Transverse colon (tissue), 4 donors: ENCODE data around the gene COMTD1.

Experiments
- POLR2AphosphoS5 ChIP-seq, 3 donors: sonication (generic); formaldehyde crosslinking; IDR thresholded peaks; one replicate each; pipeline ENCODE4 v1.6.1; 2016; ENCODE audit warnings: antibody characterized with exemption in 3 of 3
- TF ChIP-seq, protein P1 (sequence below), 5 experiments: fragments of 200-600 bp in 3 of 5; fragments of 450-650 bp in 2 of 5; sonication (generic) in 3 of 5; IDR thresholded peaks; 1 replicate in 2 of 5; 2 replicates in 3 of 5; pipeline ENCODE4 v1.5.1; 2016 to 2017; ENCODE audit warnings: antibody characterized with exemption in 5 of 5, inconsistent platforms in 3 of 5, mild to moderate bottlenecking in 2 of 5, moderate library complexity in 1 of 5

DNA sequence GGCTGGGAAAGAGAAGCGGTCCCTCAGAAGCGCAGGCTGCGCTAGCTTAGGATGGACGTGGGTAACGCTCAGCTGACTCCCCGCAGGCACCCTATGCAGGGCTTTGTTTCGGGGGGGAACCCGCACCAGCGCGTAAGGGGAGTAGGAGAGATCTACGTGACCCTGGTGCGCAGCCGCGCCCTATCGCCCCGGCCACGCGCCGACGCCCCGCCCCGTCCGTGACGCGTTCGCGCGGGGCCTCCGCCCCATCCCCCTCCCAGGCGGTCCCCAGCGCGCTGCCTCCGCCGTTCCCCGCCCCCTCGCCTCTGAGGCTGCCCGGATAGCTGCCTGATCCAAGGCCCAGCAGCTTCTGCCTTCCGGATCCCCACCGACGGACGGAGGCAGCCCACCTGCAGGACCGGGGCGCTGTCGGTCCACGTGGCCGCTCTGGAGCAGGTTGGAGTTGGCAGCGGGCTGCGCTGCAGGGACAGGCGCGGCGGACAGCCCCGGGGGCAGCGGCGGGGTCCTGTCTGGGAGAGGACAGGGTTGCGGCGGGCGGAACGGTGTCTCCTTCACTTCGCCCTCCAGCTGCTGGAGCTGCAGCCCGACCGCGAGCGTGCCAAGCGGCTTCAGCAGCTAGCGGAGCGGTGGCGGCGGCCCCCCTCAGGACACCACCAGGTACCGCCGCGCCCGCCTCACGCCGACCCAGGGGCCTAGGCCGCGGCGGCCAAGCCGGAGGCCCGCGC is 25.3 kb downstream of the COMTD1 start, which contains the start of gene VDAC2:
- TF ChIP-seq POLR2AphosphoS5 (IDR thresholded peaks at IDR 0.05), result peak; percentile 90 to 98 (median 94)
- TF ChIP-seq, protein P1, sequence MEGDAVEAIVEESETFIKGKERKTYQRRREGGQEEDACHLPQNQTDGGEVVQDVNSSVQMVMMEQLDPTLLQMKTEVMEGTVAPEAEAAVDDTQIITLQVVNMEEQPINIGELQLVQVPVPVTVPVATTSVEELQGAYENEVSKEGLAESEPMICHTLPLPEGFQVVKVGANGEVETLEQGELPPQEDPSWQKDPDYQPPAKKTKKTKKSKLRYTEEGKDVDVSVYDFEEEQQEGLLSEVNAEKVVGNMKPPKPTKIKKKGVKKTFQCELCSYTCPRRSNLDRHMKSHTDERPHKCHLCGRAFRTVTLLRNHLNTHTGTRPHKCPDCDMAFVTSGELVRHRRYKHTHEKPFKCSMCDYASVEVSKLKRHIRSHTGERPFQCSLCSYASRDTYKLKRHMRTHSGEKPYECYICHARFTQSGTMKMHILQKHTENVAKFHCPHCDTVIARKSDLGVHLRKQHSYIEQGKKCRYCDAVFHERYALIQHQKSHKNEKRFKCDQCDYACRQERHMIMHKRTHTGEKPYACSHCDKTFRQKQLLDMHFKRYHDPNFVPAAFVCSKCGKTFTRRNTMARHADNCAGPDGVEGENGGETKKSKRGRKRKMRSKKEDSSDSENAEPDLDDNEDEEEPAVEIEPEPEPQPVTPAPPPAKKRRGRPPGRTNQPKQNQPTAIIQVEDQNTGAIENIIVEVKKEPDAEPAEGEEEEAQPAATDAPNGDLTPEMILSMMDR (IDR thresholded peaks at IDR 0.05), result no peak
